GM12801 (cell line): ENCODE data around the gene BUB1B.

Experiments used
- TF ChIP-seq, protein P1 (sequence below): IDR thresholded peaks from one replicate; pipeline ENCODE4 v1.5.1; 2011; ENCODE audit warnings: control low read depth; ENCODE audit not compliant: insufficient read length; ENCODE audit errors: extremely low read depth

The BUB1B gene

DNA sequence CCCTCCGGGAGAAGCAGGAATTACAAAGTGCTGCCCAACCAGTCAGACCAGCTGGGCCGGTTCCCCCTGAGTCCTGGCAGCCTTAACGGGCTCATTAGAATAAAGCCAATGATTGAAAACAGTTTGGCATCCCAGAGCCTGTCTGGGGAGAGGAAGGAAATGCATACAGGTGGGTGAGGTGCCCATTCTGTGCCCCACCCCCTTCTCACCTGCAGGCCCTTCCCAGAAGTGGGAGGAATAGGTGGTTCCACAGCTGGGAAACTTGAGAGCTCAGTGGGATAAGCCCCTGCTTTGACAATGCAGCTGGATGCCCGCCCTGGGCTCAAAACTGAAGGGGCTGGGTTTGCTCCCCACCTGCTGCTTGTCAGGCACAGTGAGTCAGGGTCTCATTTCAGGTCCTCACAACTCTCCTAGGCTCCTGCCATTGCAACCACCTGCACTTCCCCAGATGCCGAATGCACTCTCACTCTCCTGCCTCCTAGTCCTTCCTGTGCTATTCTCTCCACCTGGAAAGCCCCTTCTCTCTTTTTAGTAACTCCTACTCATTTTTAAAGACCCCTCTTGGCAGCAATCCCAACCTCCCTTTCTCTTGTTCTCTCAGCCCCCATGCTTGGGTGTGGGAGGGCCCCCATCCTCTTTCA lies 5.5 kb upstream of the BUB1B start:
- TF ChIP-seq, protein P1, sequence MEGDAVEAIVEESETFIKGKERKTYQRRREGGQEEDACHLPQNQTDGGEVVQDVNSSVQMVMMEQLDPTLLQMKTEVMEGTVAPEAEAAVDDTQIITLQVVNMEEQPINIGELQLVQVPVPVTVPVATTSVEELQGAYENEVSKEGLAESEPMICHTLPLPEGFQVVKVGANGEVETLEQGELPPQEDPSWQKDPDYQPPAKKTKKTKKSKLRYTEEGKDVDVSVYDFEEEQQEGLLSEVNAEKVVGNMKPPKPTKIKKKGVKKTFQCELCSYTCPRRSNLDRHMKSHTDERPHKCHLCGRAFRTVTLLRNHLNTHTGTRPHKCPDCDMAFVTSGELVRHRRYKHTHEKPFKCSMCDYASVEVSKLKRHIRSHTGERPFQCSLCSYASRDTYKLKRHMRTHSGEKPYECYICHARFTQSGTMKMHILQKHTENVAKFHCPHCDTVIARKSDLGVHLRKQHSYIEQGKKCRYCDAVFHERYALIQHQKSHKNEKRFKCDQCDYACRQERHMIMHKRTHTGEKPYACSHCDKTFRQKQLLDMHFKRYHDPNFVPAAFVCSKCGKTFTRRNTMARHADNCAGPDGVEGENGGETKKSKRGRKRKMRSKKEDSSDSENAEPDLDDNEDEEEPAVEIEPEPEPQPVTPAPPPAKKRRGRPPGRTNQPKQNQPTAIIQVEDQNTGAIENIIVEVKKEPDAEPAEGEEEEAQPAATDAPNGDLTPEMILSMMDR = no peak

DNA sequence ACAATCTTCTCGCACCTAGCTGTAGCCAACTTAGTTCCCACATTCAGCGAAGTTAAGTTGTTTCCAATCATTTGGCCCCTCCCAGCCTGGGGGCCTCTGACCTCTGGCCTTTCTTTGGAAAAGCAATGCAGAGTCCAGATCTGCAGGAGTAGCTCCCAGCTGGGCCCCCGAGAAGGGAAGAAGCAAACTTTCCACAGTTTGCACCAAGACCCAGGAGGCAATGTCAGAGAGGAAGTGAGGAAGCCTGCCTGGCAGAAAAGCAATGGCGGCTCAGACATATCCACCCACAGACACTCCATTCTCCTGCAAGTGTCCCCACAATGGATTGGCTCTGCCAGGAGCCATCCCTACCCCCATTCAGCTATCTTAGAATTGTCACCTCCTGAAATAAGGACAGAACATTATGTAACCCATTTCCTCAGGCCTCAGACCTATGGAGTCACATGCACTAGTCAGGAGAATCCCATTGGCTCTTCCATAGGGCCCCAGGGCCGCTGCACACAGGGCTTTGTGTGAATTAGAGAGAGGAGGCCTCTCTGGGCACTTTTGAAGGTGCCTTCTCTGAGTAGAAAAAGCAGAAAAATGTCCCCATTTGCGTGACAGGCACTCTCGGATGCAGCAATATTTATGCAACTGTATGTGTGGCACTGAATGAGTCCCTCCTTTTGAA lies 3.0 kb upstream of the BUB1B start:
- TF ChIP-seq, protein P1 = no peak

- TF ChIP-seq, protein P1 = no peak
These were observed 848 bp upstream of the BUB1B start for GRCh38 chr15:40160021-40160420.

GRCh38 chr15:40161693-40162391 lies 973 bp downstream of the BUB1B start:
- TF ChIP-seq, protein P1 = no peak

DNA sequence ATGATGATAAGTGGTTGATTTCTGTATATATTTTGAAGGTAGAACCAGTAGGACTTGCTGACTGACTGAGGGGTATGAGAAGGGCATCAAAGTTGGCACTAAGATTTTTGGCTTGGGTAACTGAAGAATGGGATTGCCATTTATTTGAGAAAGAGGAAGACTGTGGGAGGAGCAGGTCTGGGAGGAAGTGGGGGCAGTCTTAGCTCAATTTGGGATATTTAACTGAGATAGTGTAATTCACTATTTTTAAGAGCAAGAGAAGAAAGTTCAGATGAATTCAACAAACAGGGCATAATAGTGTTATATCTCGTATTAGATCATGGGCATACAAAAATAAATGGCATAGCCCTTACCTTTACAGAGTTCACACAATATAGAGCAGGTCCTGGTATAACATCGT lies 1.7 kb downstream of the BUB1B start:
- TF ChIP-seq, protein P1 = no peak

DNA sequence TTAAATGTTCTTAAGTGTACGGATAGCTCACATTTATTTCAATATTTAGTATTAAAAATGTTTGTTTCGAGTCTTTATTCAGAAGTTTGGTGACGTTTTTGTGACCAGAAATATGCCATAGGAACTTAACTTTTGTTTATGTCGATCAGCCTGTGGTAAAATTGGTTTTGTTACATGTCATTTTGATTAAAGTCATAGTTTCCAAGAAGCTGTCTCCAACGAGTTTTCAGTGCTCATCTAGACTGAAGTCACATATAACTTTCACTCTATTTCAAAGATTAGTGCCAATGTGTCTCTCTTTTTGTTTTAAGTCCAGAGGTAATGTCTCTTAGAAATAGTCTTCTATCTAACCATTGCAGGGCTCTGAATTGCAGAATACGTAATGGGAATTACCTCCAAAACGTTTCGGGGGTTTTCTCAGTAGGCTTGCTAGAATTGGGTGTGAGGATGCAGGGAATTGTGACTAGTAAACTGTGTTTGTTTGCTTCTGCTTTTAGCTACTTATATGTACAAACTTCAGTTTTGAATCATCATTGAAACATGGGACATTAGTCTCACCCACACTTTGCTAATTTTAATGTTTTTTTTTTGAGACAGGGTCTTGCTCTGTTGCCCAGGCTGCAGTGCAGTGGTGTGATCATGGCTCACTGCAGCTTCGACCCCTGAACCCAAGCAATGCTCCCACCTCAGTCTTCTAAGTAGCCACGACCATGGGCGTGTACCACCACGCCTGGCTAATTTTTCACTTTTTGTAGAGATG lies 3.0 kb downstream of the BUB1B start:
- TF ChIP-seq, protein P1 = no peak

DNA sequence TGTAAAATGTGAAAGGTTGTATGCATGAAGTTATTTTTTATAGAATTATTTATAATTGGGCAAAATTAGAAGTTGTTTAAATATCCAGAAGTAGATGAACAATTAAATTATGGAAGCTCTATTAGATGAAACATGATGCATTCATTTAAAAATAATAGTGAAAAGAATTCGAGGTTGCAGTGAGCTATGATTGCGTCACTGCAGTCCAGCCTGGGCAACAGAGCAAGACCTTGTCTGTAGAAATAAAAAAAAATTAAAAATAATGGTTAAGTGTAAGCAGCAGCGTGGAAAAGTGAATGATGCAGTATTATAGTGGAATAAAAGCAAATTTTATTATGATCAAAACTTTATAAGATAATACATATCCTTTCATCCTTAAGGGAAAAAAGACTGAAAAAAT lies 14.3 kb downstream of the BUB1B start:
- TF ChIP-seq, protein P1 = no peak
